ENCODE data around the gene DDX20.

DNA sequence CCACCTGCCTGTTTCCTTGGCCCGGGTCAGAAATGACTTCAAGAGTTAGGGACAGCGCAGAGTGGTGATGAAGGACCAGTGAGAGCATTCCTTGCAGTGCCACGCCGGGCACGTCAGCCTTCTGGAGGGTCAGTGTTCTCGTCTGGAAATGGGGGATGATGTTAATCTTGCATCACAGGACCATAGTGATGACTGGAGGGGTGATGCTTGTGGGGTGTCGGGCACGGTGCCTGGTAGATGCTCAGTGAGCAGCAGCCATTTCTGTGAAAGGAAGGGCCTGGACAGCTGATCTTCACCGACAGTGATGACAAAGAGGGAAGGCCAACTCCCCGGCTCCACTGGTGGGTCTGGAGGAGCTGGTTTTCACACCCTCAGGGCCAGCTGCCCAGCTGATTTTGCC lies 56.2 kb downstream of the DDX20 start:
- TF ChIP-seq, protein P1, sequence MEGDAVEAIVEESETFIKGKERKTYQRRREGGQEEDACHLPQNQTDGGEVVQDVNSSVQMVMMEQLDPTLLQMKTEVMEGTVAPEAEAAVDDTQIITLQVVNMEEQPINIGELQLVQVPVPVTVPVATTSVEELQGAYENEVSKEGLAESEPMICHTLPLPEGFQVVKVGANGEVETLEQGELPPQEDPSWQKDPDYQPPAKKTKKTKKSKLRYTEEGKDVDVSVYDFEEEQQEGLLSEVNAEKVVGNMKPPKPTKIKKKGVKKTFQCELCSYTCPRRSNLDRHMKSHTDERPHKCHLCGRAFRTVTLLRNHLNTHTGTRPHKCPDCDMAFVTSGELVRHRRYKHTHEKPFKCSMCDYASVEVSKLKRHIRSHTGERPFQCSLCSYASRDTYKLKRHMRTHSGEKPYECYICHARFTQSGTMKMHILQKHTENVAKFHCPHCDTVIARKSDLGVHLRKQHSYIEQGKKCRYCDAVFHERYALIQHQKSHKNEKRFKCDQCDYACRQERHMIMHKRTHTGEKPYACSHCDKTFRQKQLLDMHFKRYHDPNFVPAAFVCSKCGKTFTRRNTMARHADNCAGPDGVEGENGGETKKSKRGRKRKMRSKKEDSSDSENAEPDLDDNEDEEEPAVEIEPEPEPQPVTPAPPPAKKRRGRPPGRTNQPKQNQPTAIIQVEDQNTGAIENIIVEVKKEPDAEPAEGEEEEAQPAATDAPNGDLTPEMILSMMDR (IDR thresholded peaks at IDR 0.05), result no peak
- no peak for TF ChIP-seq POLR2AphosphoS5 (IDR thresholded peaks at IDR 0.05)
